ENCODE results near the gene UGT1A4. TPM values are rescaled to one million over a fixed set of nuclear protein-coding genes. Genes with fewer than 3 reads are reported as not detected.
"Not testable (repeated sequence)": the region's sequence is repeated elsewhere in the genome, so short reads cannot be mapped to it uniquely, and the experiment has no call there.

The UGT1A4 gene
- total RNA-seq, 4 donors from 2014 or later, result 7.5 to 12.9 (median 12.3) TPM; not detected in 1

GRCh38 chr2:233746475-233747282 lies 28.1 kb downstream of the UGT1A4 start:
- H3K4me3 ChIP-seq, result no peak overlapping the region
- peaks cover 0 to 4% (median 2%) of the 10 kb centered on the region in 4 donors for H3K9me3 ChIP-seq
- no peaks in the 10 kb centered on the region for H3K4me1 ChIP-seq
- H3K27ac ChIP-seq, result peak overlapping the region in 1 of 4 donors; percentile 65
- TF ChIP-seq POLR2A (IDR thresholded peaks at IDR 0.05), result no peak
- TF ChIP-seq, protein P1, sequence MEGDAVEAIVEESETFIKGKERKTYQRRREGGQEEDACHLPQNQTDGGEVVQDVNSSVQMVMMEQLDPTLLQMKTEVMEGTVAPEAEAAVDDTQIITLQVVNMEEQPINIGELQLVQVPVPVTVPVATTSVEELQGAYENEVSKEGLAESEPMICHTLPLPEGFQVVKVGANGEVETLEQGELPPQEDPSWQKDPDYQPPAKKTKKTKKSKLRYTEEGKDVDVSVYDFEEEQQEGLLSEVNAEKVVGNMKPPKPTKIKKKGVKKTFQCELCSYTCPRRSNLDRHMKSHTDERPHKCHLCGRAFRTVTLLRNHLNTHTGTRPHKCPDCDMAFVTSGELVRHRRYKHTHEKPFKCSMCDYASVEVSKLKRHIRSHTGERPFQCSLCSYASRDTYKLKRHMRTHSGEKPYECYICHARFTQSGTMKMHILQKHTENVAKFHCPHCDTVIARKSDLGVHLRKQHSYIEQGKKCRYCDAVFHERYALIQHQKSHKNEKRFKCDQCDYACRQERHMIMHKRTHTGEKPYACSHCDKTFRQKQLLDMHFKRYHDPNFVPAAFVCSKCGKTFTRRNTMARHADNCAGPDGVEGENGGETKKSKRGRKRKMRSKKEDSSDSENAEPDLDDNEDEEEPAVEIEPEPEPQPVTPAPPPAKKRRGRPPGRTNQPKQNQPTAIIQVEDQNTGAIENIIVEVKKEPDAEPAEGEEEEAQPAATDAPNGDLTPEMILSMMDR (IDR thresholded peaks at IDR 0.05), result no peak
- no peaks in the 10 kb centered on the region for H3K27me3 ChIP-seq
- no peak for DNase-seq
- no peaks in the 10 kb centered on the region for H3K36me3 ChIP-seq

DNA sequence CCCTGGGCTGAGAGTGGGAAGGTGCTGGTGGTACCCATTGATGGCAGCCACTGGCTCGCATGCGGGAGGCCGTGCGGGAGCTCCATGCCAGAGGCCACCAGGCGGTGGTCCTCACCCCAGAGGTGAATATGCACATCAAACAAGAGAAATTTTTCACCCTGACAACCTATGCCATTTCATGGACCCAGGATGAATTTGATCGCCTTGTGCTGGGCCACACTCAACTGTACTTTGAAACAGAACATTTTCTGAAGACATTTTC lies 28.7 kb downstream of the UGT1A4 start:
- no peak for TF ChIP-seq POLR2A (IDR thresholded peaks at IDR 0.05)
- TF ChIP-seq, protein P1 (IDR thresholded peaks at IDR 0.05), result no peak

GRCh38 chr2:233750689-233751088 lies 32.2 kb downstream of the UGT1A4 start:
- H3K36me3 ChIP-seq, H3K4me3 ChIP-seq, H3K27me3 ChIP-seq, H3K9me3 ChIP-seq, H3K4me1 ChIP-seq, DNase-seq: not testable (repeated sequence)
- H3K27ac ChIP-seq, result peak overlapping the region in 3 of 4 donors; percentile 32 to 72 (median 71)

More for the DNA sequence above, 28.7 kb downstream of the UGT1A4 start:
- no peak overlapping the region for H3K27ac ChIP-seq
- no peaks in the 10 kb centered on the region for H3K27me3 ChIP-seq
- H3K4me1 ChIP-seq, result no peaks in the 10 kb centered on the region
- no peak for DNase-seq
- H3K9me3 ChIP-seq, result peaks cover 0 to 4% (median 2%) of the 10 kb centered on the region in 4 donors
- H3K36me3 ChIP-seq, result no peaks in the 10 kb centered on the region
- no peak overlapping the region for H3K4me3 ChIP-seq

DNA sequence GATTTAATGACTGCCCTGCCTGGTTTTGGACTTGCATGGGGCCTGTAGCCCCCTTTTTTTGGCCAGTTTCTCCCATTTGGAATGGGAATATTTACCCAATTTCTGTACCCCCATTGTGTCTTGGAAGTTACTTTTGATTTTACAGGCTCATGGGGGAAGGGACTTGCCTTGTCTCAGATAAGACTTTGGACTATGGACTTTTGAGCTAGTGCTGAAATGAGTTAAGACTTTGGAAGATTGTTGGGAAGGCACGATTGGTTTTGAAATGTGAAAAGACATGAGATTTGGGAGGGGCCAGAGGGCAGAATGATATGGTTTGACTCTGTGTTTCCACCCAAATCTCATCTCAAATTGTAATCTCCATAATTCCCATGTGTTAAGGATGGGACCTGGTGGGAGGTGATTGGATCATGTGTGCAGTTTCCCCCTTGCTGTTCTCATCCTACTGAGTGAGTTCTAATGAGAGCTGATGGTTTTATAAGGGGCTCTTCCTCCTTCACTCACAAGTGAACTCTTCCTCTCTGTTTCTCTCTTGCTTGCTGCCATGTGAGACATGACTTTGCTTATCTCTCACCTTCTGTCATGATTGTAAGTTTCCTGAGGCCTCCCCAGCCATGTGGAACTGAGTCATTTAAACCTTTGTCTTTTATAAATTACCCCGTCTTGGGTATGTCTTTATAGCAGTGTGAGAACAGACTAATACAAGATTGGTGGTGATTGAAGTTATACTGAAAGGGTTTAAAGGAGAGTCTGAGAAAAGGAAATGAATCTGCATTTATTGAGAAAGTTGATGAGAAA lies 32.9 kb downstream of the UGT1A4 start:
- peak overlapping the region in 3 of 4 donors; percentile 43 to 72 (median 71) for H3K27ac ChIP-seq
- H3K36me3 ChIP-seq, DNase-seq, H3K9me3 ChIP-seq, H3K4me1 ChIP-seq, H3K27me3 ChIP-seq, H3K4me3 ChIP-seq: not testable (repeated sequence)

GRCh38 chr2:233754872-233755611 lies 36.5 kb downstream of the UGT1A4 start:
- TF ChIP-seq, protein P1 (IDR thresholded peaks at IDR 0.05), result no peak
- no peak for TF ChIP-seq POLR2A (IDR thresholded peaks at IDR 0.05)
- Histone ChIP-seq H3K27me3 (no peaks in the 10 kb centered on the region), H3K36me3 (no peaks in the 10 kb centered on the region), H3K27ac (no peak overlapping the region), H3K4me3 (no peak overlapping the region), H3K4me1 (peaks cover 0 to 14% (median 3%) of the 10 kb centered on the region in 4 donors), H3K9me3 (peaks cover 0 to 4% (median 2%) of the 10 kb centered on the region in 4 donors)
- no peak for DNase-seq

- TF ChIP-seq, protein P1 (IDR thresholded peaks at IDR 0.05), result no peak
- TF ChIP-seq POLR2A (IDR thresholded peaks at IDR 0.05), result no peak
- Histone ChIP-seq H3K9me3 (no peaks in the 10 kb centered on the region), H3K4me1 (peaks cover 0 to 26% (median 3%) of the 10 kb centered on the region in 4 donors), H3K27ac (peak overlapping the region in 2 of 4 donors; percentile 34 to 67), H3K4me3 (no peak overlapping the region), H3K27me3 (no peaks in the 10 kb centered on the region), H3K36me3 (no peaks in the 10 kb centered on the region)
- peak in 1 of 3 donors; percentile 58 for DNase-seq
Observed at GRCh38 chr2:233756429-233757081, 38.0 kb downstream of the UGT1A4 start.

Measured in Peyer's patch (tissue), 4 donors.